Activated gamma-delta T cell treated with anti-CD3 and anti-CD28 coated beads, Interleukin-2, amount 50 U/mL, for 16 hours (primary cell): ENCODE results near the gene NCOR2.

ENCODE experiments used
- DNase-seq: peaks from one replicate; pipeline ENCODE4 v3.0.0-alpha.2; 2020; ENCODE audit warnings: low read depth

NCOR2 gene

DNA sequence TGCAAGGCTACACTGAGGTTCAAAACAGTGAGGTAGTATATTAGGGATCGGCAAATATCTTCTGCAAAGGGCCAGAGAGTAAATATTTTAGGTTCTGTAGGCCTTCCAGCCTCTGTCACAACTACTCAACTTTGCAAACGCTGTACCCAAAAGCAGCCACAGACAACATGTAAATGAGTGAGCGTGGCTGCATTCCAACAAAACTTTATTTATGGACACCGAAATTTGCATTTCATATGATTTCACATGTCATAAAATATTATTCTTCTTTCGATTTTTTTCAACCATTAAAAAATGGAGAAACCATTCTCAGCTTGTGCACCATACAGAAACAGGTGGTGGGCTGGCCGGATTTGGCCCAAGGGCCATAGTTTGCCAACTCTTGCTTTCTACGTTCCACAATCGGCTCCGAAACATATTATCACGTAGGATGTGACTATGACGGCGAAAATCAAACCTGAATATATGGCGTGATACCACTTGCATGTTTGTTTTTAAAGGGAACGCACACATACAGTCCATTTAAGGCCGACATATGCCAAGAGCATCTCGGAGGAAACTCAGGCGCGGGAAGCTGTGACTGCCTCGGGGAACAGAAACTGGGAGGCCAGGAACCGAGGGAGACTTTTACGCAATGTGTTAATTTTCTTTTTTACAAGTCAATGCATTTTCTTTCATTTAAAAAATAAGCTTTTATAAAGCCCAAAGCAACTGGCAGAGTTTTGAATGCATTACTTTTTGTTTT, 7.1 kb downstream of the NCOR2 start:
- DNase-seq = no peak

DNA sequence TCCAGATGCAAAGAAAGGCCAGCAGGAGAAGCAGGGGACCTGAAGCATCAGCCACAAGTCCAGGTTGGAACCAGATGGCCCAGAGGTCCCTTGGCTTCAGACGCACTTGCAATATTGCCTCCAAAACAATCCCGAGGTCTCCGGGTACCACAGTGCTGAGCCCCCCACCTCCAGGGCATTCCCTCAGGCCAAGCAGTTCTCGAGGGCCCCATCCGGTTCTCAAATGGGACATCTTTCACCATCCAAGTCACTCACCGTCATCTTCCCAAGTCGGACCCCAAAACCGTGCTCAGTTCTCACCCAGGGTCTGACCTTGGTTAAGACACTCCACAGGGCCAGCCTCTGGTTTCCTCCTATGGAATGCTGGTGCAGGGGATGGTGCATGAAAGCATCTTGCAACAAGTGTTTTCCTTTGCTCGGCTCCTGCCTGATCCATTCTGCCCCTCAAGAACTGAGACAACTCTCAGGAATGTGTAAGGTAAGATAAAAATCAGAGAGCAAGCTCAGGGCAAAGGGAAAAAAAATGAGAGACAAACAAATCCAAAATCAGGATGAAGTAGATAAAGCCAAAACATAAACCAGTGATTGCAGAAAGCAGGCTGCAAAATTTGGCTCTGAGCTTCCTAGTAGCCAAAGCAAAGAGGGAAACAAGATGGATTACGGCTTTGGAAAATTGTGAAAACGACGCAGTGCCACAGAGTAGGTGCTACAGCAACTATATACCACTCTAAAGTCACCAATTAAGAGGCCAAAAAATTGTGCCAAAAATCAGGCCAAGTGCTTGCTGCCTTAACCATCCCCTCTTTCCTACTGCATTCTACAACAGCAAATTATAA, 8.0 kb downstream of the NCOR2 start:
- no peak for DNase-seq

DNA sequence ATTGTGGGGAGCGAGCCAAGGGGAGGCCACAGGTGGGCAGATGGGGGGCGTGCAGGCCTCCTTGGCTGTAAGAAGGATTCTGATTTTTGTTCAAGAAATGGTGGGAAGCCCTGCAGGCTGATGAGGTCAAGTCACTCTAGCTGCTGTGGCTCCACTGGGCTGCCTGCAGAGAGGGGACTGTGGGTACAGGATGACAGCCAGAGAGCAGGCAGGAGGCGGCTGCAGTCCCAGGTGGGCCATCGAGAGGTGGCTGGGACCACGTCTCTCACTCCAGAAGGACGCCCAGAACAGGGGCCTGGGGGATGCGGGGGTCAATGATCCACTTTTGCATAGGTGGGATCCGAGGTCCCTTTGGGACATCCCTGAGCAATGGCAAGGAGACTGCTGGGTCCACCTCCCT, 9.1 kb downstream of the NCOR2 start:
- no peak for DNase-seq

DNA sequence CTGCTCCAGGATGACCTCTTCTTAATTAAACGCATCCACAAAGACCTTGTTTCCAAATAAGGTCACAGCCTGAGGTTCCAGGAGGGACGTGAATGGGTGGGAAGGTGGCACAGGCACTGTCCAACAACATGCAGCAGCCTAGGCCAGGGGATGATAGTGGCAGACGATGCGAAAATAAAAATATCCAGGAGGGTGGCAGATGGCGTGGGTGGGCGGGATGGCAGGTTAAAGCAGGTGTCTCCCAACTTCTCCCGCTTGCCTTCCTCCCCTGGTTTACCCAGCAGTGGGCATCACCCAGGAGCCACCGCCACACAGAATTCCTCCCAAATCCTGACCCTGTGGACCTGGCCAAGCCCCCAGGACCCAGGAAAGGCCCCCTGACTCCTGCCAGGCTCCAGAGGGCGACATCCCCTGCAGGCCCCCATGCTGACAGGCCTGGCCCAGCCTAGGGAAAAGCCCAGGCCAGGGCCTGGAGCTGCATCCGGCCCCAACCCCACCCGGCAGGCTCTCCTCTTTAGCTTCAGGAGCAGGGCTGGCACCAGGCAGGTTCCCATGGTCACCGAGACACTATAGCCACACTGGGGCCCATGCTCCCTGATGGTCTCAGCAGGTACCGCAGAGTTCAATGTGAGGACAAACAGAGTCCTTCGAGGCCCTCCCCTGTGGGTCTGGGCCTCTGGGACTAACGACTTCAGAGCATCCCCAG, 9.7 kb downstream of the NCOR2 start:
- DNase-seq = no peak

DNA sequence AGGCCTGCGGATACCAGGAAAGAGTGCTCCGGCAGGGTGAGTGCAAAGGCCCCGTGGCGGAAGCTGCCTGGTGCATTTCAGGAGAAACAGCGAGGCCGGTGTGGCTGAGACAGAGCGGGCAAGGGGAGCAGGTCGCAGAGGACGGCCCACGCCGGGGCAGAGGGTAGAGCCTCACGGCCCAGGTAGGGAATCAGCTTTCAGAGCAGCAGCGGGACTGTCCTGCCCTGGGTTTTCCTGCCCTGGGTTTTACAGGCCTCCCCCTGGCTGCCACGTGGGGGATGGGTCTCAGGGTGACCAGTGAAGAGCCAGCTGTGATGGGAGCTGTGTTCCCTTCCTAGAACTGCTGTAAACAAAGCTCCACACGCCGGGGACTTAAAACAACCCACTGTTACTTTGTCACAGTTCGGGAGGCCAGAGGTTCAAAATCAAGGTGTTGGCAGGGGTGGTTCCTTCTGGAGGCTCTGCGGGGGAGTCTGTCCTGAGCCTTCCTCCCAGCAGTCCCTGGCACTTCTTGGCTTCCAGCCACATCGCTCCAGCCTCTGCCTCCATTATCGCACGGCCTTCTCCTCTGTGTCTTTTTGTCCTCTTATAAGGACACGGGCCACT, 10.4 kb downstream of the NCOR2 start:
- DNase-seq = no peak

DNA sequence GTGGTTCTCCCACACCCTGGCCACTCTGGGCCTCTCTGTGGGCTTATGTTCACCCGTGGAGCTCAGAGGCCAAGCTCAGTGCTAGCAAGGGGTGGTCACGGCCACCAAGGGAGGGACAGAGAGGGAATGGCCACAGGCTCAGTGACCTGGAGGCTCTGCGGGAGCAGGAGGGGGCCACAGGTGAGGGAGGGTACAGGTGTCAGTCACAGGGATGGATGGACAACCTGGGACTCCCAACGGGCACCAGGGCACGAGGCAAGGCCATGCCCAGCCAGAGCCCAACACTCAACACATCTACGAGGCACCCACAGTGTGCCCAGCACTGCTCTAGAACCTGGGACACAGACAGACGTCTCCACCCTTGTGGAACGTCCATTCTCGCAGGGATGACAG, 11.3 kb downstream of the NCOR2 start:
- DNase-seq = no peak

DNA sequence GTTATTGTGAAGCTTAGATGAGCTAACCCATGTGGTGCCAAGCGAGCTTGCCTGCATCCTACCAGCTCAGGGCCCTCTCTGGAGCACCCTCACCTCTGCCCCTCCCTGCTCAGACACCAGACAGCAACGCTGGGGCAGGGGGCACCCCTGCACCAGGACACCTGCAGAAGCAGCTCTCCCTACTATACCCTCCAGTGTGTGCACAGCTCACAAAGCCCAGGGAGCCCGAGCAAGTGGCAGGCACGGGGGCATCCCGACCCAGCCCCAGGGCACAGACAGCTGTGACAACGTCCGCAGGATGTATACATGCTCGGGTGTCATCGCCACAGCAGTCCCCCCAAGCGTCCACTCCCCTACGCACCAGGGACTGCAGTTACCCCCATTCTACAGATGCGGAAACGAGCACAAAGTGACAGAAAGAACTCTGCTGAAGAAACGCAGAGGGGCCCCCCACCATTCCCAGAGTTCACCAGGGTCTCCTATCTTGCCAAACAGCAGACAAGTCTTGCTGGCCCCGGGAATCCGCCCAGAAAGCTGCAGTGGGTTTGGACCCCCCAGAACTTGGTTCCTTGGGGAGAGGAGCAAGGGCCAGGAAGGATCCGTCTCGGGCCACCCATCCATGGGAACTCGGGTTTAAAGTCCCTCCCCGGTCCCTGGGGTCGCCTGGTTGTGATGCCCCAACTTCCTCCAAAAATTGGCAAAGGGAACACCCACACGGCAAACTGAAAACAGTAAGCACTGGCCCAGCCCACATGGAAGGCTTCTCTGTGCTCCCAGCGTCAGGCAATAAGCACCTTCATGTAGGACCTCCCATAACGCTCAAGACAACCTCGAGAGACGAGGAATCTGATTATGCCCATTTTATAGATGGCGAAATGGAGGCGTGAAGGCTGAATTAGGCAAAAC, 12.0 kb downstream of the NCOR2 start:
- no peak for DNase-seq

DNA sequence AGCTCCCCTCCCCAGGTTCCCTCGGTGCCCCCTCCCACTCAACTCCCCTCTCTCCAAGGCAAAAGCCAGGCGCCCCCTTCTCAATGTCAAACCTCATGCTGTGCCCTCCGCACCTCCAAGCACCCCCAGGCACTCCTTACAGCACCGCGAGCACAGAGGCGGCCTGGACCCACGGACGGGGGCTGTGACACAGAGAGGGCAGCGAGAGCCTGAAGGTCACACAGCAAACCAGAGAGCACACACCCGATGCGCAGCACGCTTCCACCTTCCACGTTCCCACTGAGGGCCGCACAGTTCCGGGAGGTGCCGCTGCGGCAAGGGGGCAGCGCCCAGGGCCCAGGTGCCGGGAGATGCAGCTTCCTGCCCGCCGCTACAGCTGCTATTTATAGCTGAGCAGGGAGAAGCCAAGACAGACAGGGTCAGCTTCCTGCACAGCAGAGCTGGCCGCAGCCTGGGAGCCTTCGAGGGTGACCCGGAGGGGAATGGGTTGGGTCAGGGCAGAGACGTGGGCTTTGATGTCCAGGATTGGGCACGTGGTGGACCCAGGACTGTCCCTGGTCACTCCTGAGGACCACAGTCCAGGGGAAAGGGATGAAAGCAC, 12.9 kb downstream of the NCOR2 start:
- DNase-seq = no peak

DNA sequence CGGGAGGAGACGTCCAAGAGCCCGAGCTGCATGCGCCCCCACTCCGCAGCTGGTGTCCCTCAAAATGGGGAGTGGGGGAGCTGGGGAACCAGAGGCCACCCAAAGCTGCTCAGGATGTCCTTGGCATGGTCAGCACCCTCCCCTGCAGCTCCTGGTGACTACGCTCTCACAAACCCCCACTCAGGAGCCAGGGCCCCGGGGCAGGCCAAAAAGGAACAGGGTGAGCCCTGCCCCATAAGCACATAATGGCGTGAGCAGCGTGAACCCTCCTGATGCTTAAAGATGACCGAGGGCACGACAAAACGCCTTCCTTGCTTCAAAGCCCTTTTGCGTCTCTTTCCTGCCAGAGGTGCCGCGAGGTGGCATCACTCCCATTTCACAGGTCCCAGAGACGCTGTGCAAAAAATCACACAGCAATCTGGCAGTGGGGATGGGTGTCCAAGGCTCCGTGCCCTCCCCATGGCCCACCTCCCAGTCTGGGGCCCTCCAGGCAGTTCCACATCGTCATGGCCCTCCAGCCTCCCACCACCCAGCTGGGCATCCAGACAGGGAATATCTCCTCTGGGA, 13.5 kb downstream of the NCOR2 start:
- no peak for DNase-seq

DNA sequence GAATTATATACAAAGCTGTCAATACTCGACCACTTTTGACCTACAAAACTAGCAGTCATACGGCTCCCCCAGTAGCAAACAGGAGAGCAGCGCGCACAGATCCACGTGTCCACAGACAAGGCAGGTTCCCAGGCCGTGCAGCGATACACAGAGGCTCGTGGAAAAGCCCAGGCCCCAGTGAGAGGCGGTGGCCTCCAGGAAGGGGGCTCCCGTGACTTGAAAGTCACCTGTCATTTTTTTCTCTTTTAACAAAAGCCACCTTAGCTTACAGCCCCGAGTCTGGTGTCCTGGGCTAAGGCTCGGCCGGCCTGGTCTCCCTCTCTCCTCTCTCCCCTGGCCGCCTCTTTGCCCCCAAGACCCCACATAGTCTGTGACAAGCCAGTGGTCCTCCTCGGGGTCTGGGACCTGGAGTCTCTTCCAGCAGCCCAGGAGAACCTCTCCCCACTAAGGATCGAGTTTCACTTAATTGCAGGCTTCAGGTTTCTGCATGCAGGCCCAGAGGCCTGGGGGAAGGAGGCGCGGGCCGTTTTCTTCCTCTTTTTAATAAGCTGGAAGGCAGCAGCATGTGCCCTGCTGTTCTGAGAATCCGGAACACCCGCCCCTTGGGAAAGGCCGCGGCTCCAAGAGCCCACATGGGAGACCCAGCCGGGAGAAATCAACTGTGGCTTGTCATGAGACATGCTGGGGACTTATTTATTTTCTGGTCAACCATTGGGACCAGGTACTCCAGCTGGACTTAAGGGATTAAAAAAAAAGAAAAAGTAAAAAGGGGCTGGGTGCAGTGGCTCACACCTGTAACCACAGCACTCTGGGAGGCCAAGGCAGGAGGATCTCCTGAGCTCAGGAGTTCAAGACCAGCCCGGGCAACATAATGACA, 15.9 kb downstream of the NCOR2 start:
- no peak for DNase-seq

DNA sequence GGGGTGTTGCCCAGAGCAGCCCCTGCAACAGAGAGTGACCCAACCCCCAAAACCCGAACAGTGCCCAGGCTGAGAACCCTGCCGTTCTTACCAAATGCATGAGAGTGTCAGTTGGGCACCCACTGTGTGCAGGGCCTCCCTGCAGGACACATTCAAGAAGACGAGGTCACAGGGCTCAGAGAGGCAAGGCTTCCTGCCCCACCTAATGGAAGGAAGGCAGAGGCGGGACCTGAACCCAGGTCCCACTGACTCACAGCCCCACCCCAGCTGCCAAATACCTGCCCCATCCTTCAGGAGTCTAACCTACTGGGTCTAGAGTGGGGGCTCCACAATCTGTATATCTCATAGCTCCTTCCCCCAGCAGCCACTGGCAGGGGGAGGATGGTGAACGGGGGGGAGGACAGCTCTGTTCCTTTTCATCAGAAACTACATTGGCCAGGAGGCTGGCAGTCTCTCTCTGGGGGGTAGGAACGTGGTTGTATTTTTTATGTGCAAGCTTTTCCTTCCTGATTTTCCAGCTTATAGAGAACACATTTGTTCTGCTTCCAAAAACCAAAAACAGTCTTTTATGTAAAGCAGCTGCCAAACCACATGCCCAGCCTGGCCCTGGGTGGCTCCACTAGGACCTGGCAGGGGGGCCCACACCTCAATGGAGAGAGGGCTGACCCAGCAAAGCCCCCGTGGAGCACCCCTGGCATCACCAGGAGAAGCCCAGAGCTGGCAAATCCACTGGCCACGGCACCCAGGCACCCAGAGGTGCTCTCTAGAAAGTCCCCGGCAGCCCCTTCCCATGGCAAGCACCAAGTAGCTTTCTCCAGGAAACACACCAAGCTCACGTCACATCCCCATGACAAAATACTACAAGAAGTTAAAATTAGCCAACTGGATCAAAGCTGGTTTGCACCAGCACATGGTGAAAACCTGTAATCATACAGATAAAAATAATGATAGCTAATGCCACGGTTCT, 17.0 kb downstream of the NCOR2 start:
- DNase-seq = no peak

DNA sequence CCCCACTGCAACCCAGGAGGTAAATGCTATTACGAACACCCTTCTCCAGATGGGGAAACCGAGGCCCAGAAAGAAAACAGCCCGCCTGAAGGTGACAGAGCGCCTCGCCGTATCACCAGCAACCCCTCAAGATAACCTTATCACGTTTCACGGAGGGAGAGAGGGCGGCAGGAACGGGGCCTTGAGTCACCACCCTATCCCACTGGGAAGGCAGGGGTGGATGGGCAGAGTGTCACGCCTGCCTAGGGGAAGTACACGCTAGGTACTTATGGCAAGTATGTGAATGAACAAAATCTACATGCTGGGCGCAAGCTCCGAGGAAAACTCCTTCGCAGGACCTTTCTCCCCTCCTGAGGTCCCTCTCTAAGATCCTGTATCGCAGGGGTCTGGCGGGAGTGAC, 17.8 kb downstream of the NCOR2 start:
- DNase-seq = no peak

DNA sequence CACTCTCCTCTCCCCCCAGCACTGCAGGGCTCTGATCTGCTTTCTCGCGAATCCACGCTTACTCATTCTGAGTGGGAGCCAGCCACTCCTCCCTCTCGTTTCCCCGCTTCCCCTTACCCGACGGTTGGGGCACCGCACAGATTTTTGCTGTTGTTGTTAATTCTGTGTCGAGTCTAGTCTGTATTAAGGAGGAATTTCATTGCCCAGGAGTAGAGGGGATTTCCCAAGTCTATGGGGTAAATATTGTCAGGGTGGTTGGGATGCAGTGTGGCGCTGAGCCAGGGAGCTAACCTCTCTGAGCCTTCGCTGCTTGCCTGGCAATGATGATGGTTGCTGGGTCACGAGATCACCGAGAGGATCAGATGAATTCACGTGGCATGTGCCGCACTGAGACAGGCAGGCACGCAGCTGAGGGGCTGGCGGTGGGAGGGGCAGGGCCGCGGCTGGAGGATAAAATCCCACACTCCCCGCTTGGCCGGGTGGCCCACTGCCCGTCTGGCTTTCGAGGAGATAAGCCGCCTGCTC, 18.5 kb downstream of the NCOR2 start:
- DNase-seq = no peak

DNA sequence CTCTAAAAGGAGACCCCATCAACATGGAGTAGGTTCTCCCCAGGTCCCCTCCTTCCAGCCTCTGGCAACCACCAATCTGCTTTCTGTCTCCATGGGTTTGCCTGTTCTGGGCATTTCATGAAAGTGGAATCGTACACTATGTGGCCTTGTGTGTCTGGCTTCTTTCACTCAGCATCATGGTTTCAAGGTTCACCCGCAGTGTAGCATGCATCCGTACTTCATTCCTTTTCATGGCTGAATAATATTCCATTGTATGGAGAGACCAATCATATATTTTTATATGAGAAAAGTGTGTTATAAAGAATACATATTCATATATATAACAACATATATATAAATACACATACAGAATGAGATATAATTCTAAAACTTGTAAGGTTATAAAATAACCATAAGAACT, 19.8 kb downstream of the NCOR2 start:
- no peak for DNase-seq

DNA sequence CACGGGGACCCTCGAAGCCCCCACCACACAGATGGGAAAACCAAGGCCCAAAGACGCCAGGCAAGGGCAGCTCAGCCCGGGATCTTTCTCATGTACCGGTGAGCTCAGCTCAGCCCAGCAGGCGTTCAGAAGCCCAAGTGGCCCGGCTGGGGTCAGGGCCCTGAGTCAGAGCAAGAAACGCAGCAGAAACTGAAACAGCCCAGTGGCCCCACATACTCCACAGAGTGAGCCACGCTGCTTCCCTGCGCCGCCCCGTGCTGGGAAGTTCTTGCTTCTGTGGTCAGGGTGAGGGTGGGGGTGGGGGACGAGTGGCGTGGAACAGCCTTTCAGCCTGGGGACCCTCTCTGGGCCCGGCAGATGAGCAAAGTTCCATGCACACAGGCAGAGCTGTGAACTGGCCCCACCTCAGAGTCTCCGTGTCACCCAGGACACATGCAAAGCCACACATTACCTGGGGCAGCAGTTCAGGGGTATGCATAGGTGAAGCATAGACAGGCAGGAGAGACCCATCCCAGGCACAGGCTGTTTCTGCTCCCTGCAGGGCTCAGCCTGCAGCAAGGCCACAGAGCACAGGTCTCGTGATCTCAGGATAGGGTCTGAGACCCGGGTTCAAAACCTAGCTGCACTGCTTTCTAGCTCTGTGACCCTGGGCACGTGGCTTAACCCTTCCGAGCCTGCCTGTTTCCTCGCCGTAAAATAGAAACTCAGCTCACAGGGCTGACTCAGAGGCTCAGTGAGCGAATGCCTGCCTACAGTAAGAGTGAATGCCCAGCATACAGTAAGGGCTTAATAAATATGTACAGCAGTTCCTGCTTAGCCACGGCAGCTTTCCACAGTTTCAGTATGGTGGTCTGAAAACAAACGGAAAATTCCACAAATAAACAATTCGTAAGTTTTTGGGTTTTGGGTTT, 21.6 kb downstream of the NCOR2 start:
- DNase-seq = no peak

DNA sequence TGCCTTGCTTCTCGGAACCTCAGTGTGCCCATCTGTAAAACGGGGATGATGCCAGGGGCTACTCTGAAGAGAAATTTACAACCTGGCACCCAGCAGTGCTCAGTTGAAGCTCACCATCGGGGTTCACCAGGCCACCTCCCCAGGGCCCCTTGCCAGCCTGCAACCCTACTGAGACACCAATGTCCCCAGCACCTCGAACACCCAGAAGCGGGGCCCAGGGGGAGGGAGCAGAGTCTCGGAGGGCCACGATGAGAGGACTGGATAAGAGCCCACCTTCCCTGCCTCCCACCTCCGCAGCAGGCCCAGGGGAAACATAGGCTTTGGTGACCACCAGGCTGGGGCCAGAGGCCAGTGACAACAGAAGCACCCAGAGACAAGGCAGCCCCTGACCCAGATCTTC, 22.4 kb downstream of the NCOR2 start:
- DNase-seq = no peak

DNA sequence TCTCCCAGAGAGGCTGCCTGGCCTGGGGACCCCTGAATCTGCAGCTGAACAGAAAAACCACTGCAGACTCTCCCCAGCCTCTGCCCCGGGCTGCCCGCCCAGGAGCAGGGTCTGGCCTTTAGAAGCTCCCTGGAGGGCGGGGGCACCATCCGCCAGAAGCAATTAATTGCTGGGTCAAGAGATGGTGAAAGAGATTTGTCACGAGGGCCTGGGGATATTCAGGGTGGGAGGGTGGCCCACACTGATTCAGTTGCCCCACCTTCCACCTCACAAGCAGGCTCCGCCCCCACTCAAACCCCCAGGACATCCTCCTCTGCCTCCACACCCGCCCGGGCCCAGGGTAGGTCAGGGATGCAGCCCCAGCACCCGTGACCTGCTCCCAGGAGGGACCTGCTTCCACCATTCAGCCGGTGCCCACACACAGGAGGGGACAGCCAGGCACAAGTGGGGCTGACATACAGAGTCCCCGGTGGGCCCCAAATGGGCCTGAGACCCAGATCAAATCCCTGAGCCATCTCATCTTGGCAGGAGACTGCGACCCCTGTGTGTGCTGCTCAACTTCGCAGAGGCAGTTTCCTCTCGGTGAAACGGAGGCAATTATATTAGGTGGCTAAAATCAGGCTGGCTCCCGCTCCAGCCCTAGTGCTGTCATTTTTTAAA, 23.0 kb downstream of the NCOR2 start:
- DNase-seq = no peak
